HG02852 (cell line): ENCODE data around the gene SAE1.
"Not testable (repeated sequence)": the region's sequence is repeated elsewhere in the genome, so short reads cannot be mapped to it uniquely, and the experiment has no call there.

Source experiments
- ATAC-seq: cut with Tn5 transposase; IDR thresholded peaks from one replicate; pipeline ENCODE4 v1.9.1; 2021; ENCODE audit warnings: mild to moderate bottlenecking, moderate library complexity; ENCODE audit not compliant: unreplicated experiment

Gene SAE1

GRCh38 chr19:47232422-47233211, 102.0 kb downstream of the SAE1 start:
- ATAC-seq: no peak

DNA sequence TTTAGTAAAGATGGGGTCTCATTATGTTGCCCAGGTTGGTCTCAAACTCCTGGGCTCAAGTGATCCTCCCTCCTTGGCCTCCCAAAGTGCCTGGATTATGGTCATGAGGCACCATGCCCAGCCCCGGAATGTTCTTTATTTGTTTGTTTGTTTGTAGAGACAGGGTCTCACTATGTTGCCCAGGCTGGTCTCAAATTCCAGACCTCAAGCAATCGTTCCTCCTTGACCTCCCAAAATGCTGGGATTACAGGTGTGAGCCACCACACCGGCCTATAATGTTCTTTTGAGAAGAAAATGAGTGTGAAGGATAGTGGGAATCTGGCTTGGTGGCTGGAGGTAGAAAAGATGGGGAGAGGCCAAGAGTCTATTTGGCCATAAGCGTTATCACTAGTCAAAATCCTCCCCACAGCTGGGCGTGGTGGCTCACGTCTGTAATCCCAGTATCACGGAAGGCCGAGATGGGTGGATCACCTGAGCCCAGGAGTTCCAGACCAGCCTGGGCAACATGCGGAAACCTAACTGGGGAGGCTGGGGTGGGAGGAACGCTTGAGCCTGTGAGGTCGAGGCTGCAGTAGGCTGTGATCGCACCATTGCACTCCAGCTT, 105.5 kb downstream of the SAE1 start:
- ATAC-seq: no peak

GRCh38 chr19:47239152-47239551, 108.5 kb downstream of the SAE1 start:
- ATAC-seq: no peak

DNA sequence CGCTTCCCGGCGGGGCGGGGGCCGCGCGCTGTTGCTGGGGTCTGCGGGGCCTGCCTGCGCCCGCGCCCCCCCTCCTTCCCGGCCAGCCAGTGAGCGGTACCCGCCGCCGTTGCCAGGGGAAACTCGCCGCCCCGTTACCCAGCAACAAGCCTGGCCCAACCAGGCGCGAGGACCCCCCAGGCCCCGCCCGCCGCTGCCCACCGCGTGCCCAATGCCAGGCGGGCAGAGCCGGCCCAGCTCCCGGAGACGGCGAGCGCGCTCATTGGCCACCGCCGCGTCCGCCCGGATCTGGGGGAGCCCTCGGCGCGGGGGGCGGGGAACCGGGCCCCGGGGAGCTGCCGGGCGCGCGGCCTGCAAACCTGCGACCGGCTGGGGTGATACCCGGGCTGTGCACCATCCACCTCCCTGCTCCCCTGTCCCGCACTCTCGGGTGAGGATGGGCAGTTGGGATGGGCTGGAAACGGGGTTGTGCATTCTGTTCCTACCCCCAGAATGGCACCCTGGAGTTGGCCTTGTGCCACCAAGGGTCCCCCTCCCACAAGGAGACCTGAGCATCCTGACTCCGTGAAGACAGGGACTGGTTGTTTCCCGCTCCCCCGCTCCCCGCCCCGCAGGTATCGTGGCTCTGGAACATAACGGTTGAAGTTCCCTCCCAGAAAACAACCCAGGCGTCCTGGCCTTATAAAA, 109.1 kb downstream of the SAE1 start:
- no peak for ATAC-seq

- no peak for ATAC-seq
These were observed 109.9 kb downstream of the SAE1 start for GRCh38 chr19:47240556-47240955.

- ATAC-seq: no peak
These were observed 110.6 kb downstream of the SAE1 start for GRCh38 chr19:47240996-47241918.

- no peak for ATAC-seq
These were observed 111.4 kb downstream of the SAE1 start for GRCh38 chr19:47241919-47242577.

- ATAC-seq: no peak
These were observed 112.7 kb downstream of the SAE1 start for GRCh38 chr19:47243364-47243775.

- peak; percentile 67 for ATAC-seq
These were observed 113.3 kb downstream of the SAE1 start for GRCh38 chr19:47243776-47244547.

- ATAC-seq: no peak
These were observed 116.8 kb downstream of the SAE1 start for GRCh38 chr19:47247308-47247990.

DNA sequence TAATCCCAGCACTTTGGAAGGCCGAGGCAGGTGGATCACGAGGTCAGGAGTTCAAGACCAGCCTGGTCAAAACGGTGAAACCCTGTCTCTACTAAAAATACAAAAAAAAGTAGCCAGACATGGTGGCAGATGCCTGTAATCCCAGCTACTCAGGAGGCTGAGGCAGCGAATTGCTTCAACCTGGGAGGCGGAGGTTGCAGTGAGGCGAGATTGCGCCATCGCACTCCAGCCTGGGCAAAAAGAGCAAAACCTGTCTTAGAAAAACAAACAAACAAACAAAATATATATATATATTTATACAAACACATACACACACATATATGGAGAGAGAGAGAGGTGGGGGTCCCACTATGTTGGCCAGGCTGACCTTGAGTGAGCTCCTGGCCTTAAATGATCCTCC, 122.4 kb downstream of the SAE1 start:
- not testable (repeated sequence) for ATAC-seq

GRCh38 chr19:47253467-47253881, 122.8 kb downstream of the SAE1 start:
- ATAC-seq: no peak

DNA sequence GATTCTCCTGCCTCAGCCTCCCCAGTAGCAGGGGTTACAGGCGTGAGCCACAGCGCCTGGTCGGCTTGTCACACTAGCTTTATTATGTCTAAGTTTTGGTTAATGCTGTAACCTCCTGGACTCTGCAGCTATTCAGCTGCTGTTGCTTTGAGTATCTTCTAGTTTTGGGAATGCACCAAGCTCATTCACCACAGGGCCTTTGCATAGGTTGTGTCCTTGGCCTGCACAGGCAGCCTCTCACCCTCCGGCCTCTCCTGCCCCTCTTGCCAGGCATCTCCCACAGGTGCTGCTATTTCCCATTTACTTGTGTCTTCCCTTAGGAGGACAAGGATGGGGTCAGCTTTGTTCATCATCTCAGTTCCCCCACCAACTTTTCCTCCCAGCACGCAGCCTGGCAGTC, 123.3 kb downstream of the SAE1 start:
- ATAC-seq: no peak

- ATAC-seq: peak; percentile 47
These were observed 125.5 kb downstream of the SAE1 start, which contains the start of gene CCDC9 for GRCh38 chr19:47255879-47256692. CCDC9 (plus strand) TSS chr19:47256525; CDS start chr19:47258401, 1,876 bp downstream.

DNA sequence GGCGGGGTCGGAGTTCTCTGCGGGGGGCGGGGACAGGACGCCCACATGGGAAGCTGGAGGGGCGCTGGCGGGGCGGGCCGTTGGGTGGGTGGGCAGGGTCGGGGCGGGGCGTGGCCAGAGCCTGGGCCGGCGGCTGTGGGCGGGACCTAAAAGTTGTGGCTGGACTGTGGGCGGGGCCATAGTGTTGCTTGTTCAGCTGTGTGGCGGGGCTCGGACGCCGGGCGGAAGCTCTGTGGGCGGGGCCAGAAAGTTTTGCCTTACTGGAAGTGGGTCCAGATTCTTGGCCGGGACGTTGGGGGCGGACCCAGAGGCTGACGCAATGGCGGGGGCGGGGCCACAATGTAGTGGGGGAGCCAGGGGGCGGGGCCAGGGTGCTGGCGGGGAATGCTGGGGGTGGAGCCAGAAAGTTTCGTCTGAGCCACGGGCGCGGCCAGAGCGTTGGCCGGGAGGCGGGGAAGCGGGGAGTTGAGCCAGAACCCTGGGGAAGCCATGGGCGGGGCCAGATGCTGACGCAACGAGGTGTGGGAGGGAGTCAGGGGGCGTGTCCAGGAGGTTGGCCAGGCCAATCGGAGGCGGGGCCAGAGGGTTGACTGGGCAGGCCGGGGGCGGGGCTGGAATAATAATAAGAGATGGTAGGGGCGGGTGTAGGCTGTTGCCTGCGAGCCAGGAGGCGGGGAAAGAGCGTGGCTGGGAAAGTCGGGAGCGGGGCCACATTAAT, 126.2 kb downstream of the SAE1 start:
- ATAC-seq: peak; percentile 64

- peak; percentile 2 for ATAC-seq
These were observed 127.0 kb downstream of the SAE1 start for GRCh38 chr19:47257411-47258169.

- no peak for ATAC-seq
These were observed 127.8 kb downstream of the SAE1 start for GRCh38 chr19:47258434-47258833.
